HepG2 (cell line): Measurements from ENCODE around the gene EEF1A2. TPM values are rescaled to one million over a fixed set of nuclear protein-coding genes. Genes with fewer than 3 reads are reported as not detected.

Experiments used
- HNF1A ChIP-seq, 2 experiments: sonication (generic) in 1 of 2; formaldehyde crosslinking in 1 of 2; IDR thresholded peaks; 2 replicates each; pipeline versions ENCODE4 v1.4.0 to v1.6.1; 2016 to 2020; ENCODE audit warnings: borderline replicate concordance in 1 of 2, low read depth in 1 of 2, mild to moderate bottlenecking in 1 of 2, missing genetic modification reagents in 1 of 2
- MTF1 ChIP-seq: sonication (generic); formaldehyde crosslinking; IDR thresholded peaks from 2 replicates; pipeline ENCODE4 v1.5.0; 2020; ENCODE audit warnings: missing genetic modification reagents
- MZF1 ChIP-seq: sonication (generic); formaldehyde crosslinking; IDR thresholded peaks from 2 replicates; pipeline ENCODE4 v1.8.1; 2023; ENCODE audit warnings: mild to moderate bottlenecking, missing genetic modification reagents, borderline replicate concordance
- NR2C2 ChIP-seq: sonication (generic); formaldehyde crosslinking; IDR thresholded peaks from 2 replicates; pipeline ENCODE4 v1.4.0; 2020; ENCODE audit warnings: missing genetic modification reagents, mild to moderate bottlenecking, moderate library complexity, borderline replicate concordance
- RFXAP ChIP-seq: sonication (generic); formaldehyde crosslinking; IDR thresholded peaks from 2 replicates; pipeline ENCODE4 v1.4.0; 2020; ENCODE audit warnings: missing genetic modification reagents, borderline replicate concordance
- RNF2 ChIP-seq: fragments of 450-650 bp; conservative IDR thresholded peaks from 2 replicates; pipeline ENCODE4 v1.6.1; 2016; ENCODE audit warnings: low read depth
- SAFB2 ChIP-seq: sonication (generic); formaldehyde crosslinking; IDR thresholded peaks from 2 replicates; pipeline ENCODE4 v1.5.1; 2020; ENCODE audit warnings: missing genetic modification reagents, low read depth, mild to moderate bottlenecking, borderline replicate concordance
- SETDB1 ChIP-seq: sonication (generic); formaldehyde crosslinking; IDR thresholded peaks from 2 replicates; pipeline ENCODE4 v1.5.1; 2020; ENCODE audit warnings: missing genetic modification reagents, mild to moderate bottlenecking, borderline replicate concordance
- TBP ChIP-seq: sonication (generic); formaldehyde crosslinking; IDR thresholded peaks from 2 replicates; pipeline ENCODE4 v1.5.0; 2020; ENCODE audit warnings: missing genetic modification reagents
- ZBTB26 ChIP-seq: IDR thresholded peaks from 2 replicates; pipeline ENCODE4 v1.6.1; 2016; ENCODE audit warnings: missing compliant biosample characterization, missing genetic modification reagents, borderline replicate concordance
- ZFP91 ChIP-seq: sonication (generic); formaldehyde crosslinking; IDR thresholded peaks from 2 replicates; pipeline ENCODE4 v1.9.0; 2022; ENCODE audit warnings: missing genetic modification reagents, mild to moderate bottlenecking, borderline replicate concordance
- ZNF784 ChIP-seq: sonication (generic); formaldehyde crosslinking; IDR thresholded peaks from 2 replicates; pipeline ENCODE4 v1.5.1; 2020; ENCODE audit warnings: missing genetic modification reagents, mild to moderate bottlenecking, borderline replicate concordance
- polyA plus RNA-seq, 8 experiments: library from polyadenylated mRNA; depleted of rRNA in 3 of 8; stranded (reverse) in 7 of 8; unstranded in 1 of 8; fragments of >200 nt; fragmentation: Illumina TruSeq in 4 of 8; extraction: Trizol in 4 of 8; gene quantifications; 2 replicates each; pipeline versions ENCODE4 v1.2.1 to v1.2.3, GENCODE V29; 2011 to 2016; ENCODE audit warnings: low read depth in 4 of 8, missing spikeins in 1 of 8, mixed read lengths in 1 of 8; ENCODE audit not compliant: insufficient read depth in 1 of 8
- total RNA-seq, 5 experiments: library from RNA; depleted of rRNA; stranded (reverse); fragments of >200 nt; fragmentation: Illumina TruSeq; extraction: Trizol; gene quantifications; 2 replicates each; pipeline ENCODE4 v1.2.3, GENCODE V29; 2016; ENCODE audit warnings: low read depth in 1 of 5
- TF ChIP-seq, protein P1 (sequence below): sonication (generic); formaldehyde crosslinking; IDR thresholded peaks from 2 replicates; pipeline ENCODE4 v1.4.0; 2020; ENCODE audit warnings: missing genetic modification reagents

Gene EEF1A2
- total and polyA plus RNA-seq, 2 of the 13 experiments (the other 11 are each of a cell fraction or from before 2014, with no cell fraction given), result 0.44 to 0.87 TPM

- TF ChIP-seq ZNF784 (peak; percentile 88), HNF1A (IDR thresholded peaks at IDR 0.05; ENCODE audit: low read depth) (no peak), HNF1A (CRISPR knock-in tag; IDR thresholded peaks at IDR 0.05; ENCODE audit: borderline replicate concordance) (peak; percentile 54; the same call in 1 of the 2 replicates), NR2C2 (CRISPR knock-in tag) (peak; percentile 74), ZFP91 (CRISPR knock-in tag) (peak; percentile 89; the same call in 1 of the 2 replicates), MZF1 (CRISPR knock-in tag) (peak; percentile 95), MTF1 (CRISPR knock-in tag) (no peak), TBP (CRISPR knock-in tag) (0 out of 2 replicates have a peak, but pooled peaks have one; percentile 53), SAFB2 (CRISPR knock-in tag) (peak; percentile 80), RFXAP (CRISPR knock-in tag) (peak; percentile 88), ZBTB26 (peak; percentile 90), SETDB1 (no peak), RNF2 (no peak; the same call in 1 of the 2 replicates)
- TF ChIP-seq, protein P1, sequence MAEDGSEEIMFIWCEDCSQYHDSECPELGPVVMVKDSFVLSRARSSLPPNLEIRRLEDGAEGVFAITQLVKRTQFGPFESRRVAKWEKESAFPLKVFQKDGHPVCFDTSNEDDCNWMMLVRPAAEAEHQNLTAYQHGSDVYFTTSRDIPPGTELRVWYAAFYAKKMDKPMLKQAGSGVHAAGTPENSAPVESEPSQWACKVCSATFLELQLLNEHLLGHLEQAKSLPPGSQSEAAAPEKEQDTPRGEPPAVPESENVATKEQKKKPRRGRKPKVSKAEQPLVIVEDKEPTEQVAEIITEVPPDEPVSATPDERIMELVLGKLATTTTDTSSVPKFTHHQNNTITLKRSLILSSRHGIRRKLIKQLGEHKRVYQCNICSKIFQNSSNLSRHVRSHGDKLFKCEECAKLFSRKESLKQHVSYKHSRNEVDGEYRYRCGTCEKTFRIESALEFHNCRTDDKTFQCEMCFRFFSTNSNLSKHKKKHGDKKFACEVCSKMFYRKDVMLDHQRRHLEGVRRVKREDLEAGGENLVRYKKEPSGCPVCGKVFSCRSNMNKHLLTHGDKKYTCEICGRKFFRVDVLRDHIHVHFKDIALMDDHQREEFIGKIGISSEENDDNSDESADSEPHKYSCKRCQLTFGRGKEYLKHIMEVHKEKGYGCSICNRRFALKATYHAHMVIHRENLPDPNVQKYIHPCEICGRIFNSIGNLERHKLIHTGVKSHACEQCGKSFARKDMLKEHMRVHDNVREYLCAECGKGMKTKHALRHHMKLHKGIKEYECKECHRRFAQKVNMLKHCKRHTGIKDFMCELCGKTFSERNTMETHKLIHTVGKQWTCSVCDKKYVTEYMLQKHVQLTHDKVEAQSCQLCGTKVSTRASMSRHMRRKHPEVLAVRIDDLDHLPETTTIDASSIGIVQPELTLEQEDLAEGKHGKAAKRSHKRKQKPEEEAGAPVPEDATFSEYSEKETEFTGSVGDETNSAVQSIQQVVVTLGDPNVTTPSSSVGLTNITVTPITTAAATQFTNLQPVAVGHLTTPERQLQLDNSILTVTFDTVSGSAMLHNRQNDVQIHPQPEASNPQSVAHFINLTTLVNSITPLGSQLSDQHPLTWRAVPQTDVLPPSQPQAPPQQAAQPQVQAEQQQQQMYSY, result 0 out of 2 replicates have a peak, but pooled peaks have one; percentile 56
Observed at GRCh38 chr20:63537525-63538203, 38.8 kb upstream of the EEF1A2 start (continued).
